Brain microvascular endothelial cell (primary cell): ENCODE data around the gene CDK14.

Source experiments
- DNase-seq: peaks from one replicate; pipeline ENCODE4 v3.0.0-alpha.2; 2020
- H3K27ac ChIP-seq: fragments of 250-450 bp; sonication (Bioruptor Pico); 2 replicates; pipeline ENCODE4 v1.5.1; 2020; ENCODE audit warnings: mild to moderate bottlenecking, moderate library complexity
- H3K27me3 ChIP-seq: fragments of 250-450 bp; sonication (Bioruptor Pico); replicated peaks from 2 replicates; pipeline ENCODE4 v1.5.1; 2020; ENCODE audit warnings: mild to moderate bottlenecking
- H3K36me3 ChIP-seq: fragments of 250-450 bp; sonication (Bioruptor Pico); replicated peaks from 2 replicates; pipeline ENCODE4 v1.5.1; 2020; ENCODE audit warnings: mild to moderate bottlenecking
- H3K4me3 ChIP-seq: 2 replicates; pipeline ENCODE4 v1.5.1; 2011; ENCODE audit warnings: low read depth, mild to moderate bottlenecking, control low read depth, low read length, moderate library complexity
- CTCF ChIP-seq: IDR thresholded peaks from 2 replicates; pipeline ENCODE4 v1.5.1; 2011; ENCODE audit warnings: low read depth, mild to moderate bottlenecking, moderate library complexity, low read length, control low read depth, inconsistent platforms; ENCODE audit errors: missing control alignments
- in situ Hi-C: cut with HindIII; loops from 2 replicates; pipeline ENCODE4 v1.10.0; 2017; ENCODE audit warnings: low sequenced_read_pairs, low pct_ligation_motif_present

CDK14 gene

GRCh38 chr7:91064052-91064451, 467.9 kb downstream of the CDK14 start:
- no peak for TF ChIP-seq CTCF
- in situ Hi-C loops = no loop called here
- Histone ChIP-seq H3K4me3 (no peak overlapping the region), H3K27me3 (no peaks in the 10 kb centered on the region), H3K27ac (no peak overlapping the region), H3K36me3 (no peaks in the 10 kb centered on the region)
- no peak for DNase-seq

GRCh38 chr7:91064938-91065337, 468.8 kb downstream of the CDK14 start:
- Histone ChIP-seq H3K27ac (no peak overlapping the region), H3K27me3 (no peaks in the 10 kb centered on the region), H3K36me3 (no peaks in the 10 kb centered on the region), H3K4me3 (no peak overlapping the region)
- in situ Hi-C loops = no loop called here
- no peak for DNase-seq
- TF ChIP-seq CTCF = no peak

DNA sequence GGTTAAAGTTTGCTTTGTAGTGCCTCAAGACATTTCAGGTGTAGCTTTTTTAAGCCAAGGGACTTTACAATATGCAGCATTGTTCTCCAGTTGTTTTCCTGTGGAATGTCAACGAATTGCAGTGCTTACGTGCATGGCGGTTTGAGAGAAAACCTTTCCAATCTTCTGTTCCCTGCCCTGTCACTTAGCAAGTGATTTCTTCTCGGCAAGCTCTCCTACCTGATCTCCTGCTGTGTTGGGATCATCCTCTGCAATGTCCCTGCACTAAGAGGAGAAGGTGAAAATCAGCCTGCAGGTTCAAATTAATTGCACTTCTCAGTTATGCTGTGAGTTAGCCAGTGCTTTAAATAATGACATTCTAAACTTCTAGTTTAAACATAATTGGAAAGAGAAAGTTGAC, 470.5 kb downstream of the CDK14 start:
- TF ChIP-seq CTCF = no peak
- Histone ChIP-seq H3K27ac (no peak overlapping the region), H3K27me3 (no peaks in the 10 kb centered on the region), H3K4me3 (no peak overlapping the region), H3K36me3 (no peaks in the 10 kb centered on the region)
- no peak for DNase-seq
- in situ Hi-C loops = no loop called here

GRCh38 chr7:91067242-91067641, 471.1 kb downstream of the CDK14 start:
- Histone ChIP-seq H3K27ac (no peak overlapping the region), H3K4me3 (no peak overlapping the region), H3K36me3 (no peaks in the 10 kb centered on the region), H3K27me3 (no peaks in the 10 kb centered on the region)
- DNase-seq = no peak
- TF ChIP-seq CTCF = no peak
- in situ Hi-C loops = no loop called here

DNA sequence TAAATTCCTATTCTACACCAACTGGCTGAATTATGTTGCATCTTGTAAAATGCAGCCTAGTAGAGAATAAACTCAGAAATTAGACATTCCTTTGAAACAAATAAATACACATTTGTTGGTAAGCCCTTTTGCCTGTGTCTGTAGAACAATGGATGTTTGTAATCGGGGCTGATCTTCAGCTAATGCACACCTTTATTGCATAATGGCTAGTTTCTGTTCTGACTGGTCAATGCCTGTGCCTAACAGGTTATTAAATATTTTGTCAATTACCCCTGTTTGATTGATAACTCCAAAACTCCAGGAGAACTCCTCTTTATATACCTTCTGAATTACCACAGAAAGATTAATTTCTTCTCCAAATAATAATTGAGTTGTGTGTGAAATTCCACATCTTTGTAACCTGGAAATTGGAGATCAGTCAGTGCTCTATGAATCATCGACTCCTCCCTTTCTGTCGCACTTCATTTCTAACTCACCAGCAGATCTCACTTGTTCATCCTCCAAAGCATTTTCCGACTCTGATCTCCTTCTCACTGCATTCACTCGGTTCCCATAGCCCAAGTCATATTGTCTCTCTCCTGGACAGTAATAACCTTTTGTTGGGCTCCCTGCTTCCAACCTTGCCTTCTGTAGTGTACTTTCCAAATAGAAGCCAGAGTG, 472.1 kb downstream of the CDK14 start:
- no peaks in the 10 kb centered on the region for H3K27me3 ChIP-seq
- H3K4me3 ChIP-seq = no peak overlapping the region
- H3K36me3 ChIP-seq = no peaks in the 10 kb centered on the region
- H3K27ac ChIP-seq = no peak overlapping the region
- in situ Hi-C loops = no loop called here
- no peak for TF ChIP-seq CTCF
- DNase-seq = no peak

GRCh38 chr7:91069146-91069545, 473.0 kb downstream of the CDK14 start:
- Histone ChIP-seq H3K36me3 (no peaks in the 10 kb centered on the region), H3K4me3 (no peak overlapping the region), H3K27me3 (no peaks in the 10 kb centered on the region), H3K27ac (no peak overlapping the region)
- TF ChIP-seq CTCF = no peak
- in situ Hi-C loops = no loop called here
- DNase-seq = no peak
